Stimulated activated CD4-positive, alpha-beta T cell treated with anti-CD3 and anti-CD28 coated beads, Interleukin-4, amount 100 ng/mL, for 1 hour (primary cell): ENCODE results near the gene NCKAP5.
"Not testable (repeated sequence)": the region's sequence is repeated elsewhere in the genome, so short reads cannot be mapped to it uniquely, and the experiment has no call there.

Source experiments
- DNase-seq: peaks from one replicate; pipeline ENCODE4 v3.0.0-alpha.2; 2020

The NCKAP5 gene

GRCh38 chr2:133521146-133521745 lies 47.0 kb downstream of the NCKAP5 start:
- no peak for DNase-seq

DNA sequence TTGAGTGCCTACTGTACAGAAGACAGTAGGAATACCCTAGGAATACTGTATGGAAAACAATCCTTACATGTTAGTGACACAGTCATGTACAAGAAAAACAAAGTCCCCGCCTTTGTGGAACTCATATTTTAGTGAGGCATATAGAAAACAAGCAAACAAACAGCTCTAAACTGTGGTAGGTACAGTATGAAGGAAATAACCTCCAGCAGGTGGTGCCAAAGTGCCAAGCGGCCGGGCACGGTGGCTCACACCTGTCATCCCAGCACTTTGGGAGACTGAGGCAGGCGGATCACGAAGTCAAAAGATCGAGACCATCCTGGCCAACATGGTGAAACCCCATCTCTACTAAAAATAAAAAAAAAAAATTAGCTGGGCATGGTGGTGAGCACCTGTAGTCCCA lies 48.6 kb downstream of the NCKAP5 start:
- DNase-seq, result not testable (repeated sequence)

DNA sequence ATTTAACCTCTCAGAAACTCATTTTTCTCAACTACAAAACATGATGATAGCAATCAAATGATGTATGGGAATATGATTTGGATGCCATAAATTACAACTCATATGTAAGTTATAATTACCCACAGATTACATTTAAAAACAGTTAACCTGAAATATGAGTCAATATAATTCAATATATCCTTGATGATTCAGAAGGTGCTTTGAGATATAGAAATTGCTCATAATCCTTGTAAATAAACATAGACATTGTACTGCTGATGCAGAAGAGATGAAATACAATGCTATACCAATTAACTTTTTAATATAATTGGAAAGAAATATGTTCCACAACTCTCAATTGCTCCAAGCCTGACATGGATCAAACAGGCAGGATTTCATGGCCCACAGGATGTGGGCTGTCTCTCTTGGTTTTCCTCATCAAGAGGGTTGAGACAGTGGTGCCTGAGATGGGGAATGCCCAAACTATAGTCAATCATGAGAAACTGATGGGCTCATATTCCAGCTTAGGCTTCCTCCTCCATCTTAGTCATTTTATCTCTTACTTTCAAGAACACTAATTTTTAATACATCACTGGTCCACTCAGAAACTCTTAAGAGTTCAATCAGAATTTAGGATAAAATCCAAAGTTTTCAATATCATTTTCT lies 49.4 kb downstream of the NCKAP5 start:
- DNase-seq, result no peak

- DNase-seq, result no peak
Observed at GRCh38 chr2:133517876-133518275, 50.4 kb downstream of the NCKAP5 start.

GRCh38 chr2:133516405-133517026 lies 51.7 kb downstream of the NCKAP5 start:
- no peak for DNase-seq

GRCh38 chr2:133515271-133515670 lies 53.0 kb downstream of the NCKAP5 start:
- DNase-seq, result no peak

GRCh38 chr2:133513893-133514292 lies 54.4 kb downstream of the NCKAP5 start:
- DNase-seq, result no peak

GRCh38 chr2:133512121-133512520 lies 56.1 kb downstream of the NCKAP5 start:
- no peak for DNase-seq

- DNase-seq, result no peak
Observed at GRCh38 chr2:133511679-133512078, 56.6 kb downstream of the NCKAP5 start.

DNA sequence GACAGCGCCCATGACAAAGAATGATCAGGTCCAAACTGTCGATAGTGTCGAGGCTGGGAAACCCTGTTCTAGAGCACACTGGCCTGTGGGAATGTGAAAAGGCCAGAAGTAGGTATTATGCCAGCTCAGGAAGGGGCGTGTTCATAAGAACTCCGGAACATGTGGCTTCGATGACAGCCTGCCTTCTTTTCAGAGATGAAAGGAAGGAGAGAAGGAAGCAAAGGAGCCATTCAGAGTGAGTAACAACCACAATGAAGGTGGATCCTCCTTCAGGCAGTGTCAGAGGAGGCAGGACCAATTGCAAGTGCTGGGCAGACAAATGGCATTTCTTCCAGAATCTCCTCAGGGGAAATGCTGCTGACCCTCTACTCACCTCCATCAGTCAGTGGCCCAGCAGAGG lies 58.5 kb downstream of the NCKAP5 start:
- DNase-seq, result no peak

- DNase-seq, result no peak
Observed at GRCh38 chr2:133508546-133509165, 59.6 kb downstream of the NCKAP5 start.

GRCh38 chr2:133506996-133507395 lies 61.3 kb downstream of the NCKAP5 start:
- DNase-seq, result no peak

DNA sequence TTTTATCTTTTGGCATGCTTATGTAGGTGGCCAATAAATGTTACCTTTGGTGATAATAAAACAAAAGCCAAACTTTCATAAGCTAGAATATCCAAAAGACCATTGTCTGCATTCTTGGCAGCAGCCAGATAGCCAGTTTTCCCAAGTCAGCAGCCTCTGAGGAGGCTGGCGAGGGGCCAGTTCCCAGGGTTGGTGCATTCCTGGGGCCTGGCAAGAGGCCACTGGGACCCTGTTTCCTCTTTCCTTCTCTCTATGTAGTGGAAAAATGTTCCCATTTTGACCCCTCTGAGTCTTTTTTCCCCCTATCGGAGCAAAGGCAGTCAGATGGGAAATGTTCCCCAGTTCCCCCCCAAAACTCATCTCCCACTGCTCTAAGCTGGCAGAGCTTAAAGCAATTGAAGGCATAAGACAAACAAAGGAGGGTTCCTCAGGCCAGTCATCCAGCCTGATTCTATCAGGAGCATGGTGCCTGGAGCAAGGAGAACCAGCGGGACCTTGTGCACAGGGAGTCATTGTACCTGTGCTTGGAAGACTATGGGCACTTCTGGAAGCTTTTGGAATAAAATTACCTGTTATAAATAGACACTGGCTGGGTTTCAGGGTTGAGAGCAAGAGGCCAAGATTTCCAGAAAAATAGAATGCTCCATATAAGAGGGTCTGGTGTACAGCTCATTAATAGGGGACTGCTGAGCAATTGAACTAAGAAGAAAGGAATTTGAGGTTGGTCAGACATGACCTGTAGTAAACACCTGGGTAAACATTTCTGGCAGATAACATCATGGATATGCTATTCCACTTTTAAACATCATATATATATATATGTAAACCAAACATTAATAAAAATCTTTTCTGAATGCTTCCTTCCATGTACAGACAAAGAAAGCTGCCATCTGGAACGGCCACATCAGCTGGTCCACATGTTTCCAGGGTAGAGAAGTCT lies 63.4 kb downstream of the NCKAP5 start:
- no peak for DNase-seq

DNA sequence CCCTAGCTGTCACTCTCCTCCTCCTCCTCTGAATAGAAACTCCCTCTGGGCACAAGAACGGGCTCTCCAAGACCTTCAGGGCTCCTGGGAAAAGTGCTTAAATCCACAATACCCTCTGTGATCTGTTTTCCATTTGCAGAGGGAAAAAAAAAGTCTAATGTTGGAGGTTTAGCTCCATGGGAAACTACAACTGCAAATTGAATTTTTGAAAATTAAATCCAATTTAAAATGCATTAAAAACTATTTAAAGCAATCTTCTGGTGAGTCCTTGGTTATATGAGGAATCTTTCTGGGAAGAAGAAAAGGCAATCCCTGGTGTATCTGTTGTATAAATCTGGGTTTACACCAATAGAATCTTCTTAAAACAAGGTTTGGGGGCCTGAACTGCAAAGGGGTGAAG lies 64.3 kb downstream of the NCKAP5 start:
- no peak for DNase-seq

GRCh38 chr2:133503323-133503722 lies 64.9 kb downstream of the NCKAP5 start:
- DNase-seq, result no peak

- no peak for DNase-seq
Observed at GRCh38 chr2:133502678-133503077, 65.6 kb downstream of the NCKAP5 start.

GRCh38 chr2:133500917-133501316 lies 67.3 kb downstream of the NCKAP5 start:
- DNase-seq, result no peak

- no peak for DNase-seq
Observed at GRCh38 chr2:133498662-133499585, 69.3 kb downstream of the NCKAP5 start.

GRCh38 chr2:133497951-133498565 lies 70.2 kb downstream of the NCKAP5 start:
- no peak for DNase-seq

DNA sequence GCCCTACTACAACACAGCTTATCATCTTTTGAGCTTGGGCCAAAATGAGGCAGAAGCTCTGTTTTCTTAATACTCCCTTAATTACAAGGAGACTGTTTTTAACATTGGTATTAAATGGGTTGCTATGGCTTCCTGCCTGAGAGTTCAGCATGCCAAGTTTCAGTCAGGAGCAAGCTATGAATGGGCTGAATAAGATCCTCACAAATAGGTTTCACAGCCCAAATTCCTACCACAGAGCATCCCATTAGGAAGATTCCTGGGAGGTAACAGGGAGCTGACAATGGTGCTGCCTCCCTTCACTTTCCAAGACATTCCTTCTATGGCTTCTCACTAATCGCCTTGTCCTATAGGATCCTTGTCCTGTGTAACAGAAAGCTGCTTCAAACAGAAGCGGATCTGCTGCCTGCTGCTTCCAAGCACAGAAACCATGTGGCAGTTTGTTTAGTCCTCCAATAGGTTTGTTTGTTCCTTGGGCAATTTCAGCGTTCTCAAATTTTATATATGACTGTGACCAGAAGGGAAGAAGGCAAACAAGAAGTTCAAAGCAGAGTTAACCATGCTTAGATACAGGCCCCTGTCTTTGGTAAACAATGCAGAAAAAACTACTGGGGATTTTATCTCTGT lies 70.9 kb downstream of the NCKAP5 start:
- no peak for DNase-seq
